M059J (cell line): ENCODE measurements around the gene THAP7. TPM values are rescaled to one million over a fixed set of nuclear protein-coding genes. Genes with fewer than 3 reads are reported as not detected.
"Not testable (repeated sequence)": the region's sequence is repeated elsewhere in the genome, so short reads cannot be mapped to it uniquely, and the experiment has no call there.

ENCODE experiments used
- DNase-seq: peaks from one replicate; pipeline ENCODE4 v3.0.0-alpha.2; 2012; ENCODE audit warnings: low read depth
- total RNA-seq: library from RNA; depleted of rRNA; stranded (reverse); fragments of >200 nt; shearing (Covaris generic); gene quantifications from 2 replicates; pipeline ENCODE4 v1.2.3, GENCODE V29; 2014

The THAP7 gene
- total RNA-seq, 1 experiment from 2014 or later = 50.2 TPM

DNA sequence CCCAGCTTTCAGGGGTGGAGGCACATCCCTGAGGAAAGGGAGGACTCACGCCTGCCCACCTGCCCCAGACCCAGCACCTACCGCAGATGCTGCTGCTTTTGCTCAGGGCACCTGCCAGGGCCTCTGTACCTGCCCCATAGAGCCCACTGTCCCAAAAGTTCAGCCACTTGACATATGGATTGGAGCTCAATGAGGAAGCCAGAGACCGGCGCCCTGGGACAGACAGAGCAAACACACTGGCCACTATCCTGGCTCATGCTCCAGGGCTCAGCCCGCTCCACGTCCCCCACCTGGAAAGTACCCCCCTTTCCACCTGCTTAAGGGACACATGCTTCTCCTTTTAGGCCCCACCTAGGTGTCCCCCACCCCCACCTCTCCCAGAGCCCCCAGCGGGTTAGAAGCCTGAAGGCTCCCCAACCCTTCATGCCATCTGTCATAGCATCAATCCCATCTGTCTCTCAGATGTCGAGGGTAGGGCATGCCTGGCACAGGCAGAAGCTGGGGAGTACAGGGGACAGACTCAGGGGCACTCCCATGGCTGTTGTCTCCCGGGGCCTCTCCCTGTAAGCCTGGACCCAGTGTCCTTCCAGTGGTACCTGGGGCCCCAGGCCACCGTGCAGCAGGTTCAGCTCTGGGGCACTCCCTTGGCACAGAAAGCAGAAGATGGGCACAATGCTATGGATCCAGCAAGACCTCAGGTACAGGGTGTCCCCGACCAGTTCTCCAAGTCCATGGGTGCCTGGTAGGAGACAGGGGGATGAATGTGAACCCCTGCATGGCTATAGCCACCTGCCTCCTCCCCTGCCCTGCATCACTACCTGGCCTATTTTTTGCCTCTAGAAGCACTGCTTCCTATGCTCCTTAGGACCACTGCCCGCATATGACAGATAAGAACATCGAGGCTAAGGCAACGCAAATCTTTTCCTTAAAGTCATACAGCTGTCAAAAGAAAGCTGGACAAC is 10.8 kb upstream of the THAP7 start:
- DNase-seq = no peak

DNA sequence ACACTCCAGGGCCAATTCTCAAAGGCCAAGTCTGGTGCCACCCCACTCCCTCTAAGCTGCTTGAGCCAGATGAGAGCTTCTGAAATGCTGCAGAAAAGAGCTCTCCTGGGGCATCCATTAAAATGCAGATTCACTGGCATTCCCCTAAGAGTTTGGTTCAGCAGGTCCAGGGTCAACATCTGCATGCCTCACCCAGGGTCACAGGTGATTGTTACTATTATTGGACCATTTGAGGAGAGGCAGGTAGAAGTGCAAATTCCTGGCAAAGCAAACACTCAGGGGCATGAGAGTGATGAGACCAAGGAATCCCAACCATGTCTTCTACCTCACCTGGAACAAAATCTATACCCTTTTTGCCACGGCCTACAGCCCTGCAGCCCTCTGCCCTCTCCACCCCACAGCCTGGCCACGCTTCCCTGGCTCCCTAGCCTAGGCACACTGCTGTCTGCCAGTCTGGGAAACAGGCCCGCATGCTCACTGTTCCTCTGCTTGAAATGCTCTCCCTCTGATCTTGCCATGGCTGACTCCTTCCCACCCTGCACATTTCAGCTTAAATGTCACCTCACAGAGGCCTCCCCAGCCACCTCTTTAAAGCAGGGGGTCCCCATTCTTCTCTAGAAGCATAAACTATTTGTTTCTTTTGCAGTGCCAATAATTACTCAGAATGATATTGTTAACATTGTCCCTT is 8.7 kb upstream of the THAP7 start:
- no peak for DNase-seq

DNA sequence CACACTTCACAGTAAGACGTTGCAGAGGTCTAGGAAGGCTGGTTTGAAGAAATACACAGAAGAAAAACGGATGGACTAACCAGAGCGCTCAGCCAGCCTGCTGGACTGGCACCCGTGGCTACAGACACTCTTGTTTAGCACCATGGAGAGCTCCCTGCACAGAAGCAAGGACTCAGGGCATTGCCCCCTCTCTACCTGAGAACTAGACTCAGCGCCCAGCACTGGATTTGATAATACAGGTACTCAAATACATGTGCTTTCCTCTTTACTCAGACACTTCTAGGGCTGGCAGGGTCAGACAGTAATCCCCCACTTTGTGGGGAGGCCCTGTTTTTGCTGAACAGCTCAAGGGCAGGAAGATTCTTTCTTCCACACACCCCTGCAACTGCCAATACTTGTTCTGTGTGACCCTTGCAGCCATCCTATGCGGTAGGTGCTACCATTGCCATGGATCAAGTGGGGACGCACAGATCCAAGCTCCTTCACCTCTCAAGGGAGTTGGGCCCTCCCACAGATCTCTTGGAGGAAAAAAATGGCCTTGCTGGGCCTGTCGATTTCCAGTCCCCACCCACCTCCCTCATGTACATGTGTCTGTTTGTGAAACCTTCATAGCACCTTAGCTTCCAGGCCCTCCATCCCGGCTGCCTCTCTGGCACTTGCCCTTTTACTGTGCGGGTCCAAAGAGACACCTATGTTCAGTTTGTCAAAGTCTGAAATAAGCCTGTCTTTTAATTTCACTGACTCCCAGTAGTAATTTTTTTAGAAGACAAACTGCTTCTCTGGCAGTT is 7.9 kb upstream of the THAP7 start:
- peak; percentile 46 for DNase-seq

DNA sequence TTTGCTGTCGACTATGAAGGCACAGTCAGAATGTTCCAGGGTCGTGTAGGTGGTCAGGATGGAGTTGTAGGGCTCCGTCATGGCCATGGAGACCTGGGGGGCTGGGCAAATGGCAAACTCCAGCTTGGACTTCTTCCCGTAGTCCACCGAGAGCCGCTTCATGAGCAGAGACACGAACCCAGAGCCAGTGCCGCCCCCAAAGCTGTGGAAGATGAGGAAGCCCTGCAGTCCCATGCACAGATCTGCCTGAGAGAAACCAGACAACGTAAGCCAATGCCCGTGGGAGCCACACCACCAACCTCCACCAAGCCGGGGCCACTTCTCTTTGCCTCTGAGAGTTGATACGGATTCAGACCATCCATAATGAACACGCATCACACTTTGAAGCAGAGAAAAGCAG is 7.3 kb upstream of the THAP7 start:
- not testable (repeated sequence) for DNase-seq

DNA sequence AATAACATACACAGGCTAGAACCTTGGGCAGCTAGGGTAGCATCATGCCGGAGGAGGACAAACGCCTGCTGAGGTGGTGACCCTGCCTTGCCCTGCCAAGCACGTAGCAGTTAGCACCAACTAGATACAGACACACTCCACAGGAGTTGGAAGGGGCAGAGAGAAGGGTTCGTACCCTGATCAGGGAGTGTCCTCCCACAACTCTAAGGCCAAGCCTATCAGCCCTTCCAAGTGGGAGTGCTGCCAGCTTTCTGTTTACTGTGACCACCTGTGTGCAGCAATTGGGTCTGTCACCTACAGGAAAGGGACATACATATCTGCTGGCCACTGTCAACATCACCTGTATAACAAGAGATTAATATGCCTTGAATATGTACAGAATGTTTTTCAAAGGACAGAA is 1.9 kb upstream of the THAP7 start:
- no peak for DNase-seq

DNA sequence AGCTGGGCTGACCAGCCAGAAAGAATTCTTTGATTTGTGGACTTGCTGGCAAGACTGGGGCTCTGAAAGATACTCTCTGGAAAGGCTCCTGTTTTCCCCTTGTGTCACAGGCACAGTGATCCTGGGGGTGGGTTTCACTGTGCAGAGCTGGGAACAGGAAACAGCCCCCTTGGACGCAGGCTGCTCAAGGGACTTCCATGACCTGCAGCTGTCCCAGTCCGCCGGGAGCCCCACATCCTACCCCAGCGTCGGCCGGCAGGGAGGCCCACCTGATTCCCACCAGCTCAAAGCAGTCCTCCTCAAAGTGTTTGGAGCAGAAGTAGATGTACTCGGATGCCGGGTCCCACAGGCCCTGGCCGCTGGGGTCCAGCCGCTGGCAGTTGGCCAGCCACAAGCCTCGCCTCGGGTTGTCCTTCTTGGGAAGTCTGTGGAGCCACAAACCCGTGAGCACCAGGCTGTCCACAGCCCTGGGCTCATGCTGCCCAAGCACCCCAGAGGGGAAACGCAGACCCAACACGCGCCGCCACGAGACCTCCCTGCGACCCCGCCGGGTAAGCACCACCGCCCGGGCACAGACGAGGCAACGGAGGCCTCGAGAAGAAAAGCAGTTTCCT is 824 bp downstream of the THAP7 start:
- DNase-seq = no peak

DNA sequence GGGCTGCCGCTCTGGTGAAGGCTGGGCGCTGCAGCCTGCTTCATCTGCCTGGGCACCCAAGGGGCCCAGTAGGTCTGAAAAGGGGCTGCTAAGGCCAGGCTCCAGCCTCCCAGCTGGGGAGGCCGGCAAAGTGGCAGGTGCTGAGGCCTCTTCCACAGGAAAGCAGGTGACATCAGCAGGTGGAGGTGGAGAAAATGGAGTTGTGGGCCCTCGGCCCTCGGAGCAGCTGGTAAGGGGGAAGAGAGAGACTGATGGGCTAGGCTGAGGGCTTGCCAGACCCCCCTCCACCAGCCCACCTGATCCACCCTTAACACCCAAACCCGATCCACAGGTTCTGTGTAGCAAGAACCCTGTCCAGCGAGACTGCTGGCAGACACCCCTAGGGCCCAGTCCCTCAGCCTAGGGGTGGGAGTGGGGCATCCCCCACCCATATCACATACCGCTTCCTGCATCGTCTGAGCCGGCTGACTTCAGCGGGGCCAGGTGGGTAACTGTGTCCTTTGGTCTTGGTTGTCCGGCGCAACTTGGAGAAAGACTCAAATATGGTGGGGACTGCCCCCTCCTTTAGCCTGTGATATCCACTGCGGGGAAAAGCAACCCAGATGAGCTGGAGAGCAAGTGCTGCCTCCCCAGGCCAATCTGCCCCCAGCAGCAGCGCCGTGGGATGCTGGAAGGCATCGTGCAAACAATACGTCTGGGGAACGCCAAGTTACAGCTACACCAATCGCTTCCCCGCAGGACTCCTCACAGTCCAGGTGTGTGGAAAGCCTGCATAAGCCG is 1.5 kb downstream of the THAP7 start:
- DNase-seq = no peak

DNA sequence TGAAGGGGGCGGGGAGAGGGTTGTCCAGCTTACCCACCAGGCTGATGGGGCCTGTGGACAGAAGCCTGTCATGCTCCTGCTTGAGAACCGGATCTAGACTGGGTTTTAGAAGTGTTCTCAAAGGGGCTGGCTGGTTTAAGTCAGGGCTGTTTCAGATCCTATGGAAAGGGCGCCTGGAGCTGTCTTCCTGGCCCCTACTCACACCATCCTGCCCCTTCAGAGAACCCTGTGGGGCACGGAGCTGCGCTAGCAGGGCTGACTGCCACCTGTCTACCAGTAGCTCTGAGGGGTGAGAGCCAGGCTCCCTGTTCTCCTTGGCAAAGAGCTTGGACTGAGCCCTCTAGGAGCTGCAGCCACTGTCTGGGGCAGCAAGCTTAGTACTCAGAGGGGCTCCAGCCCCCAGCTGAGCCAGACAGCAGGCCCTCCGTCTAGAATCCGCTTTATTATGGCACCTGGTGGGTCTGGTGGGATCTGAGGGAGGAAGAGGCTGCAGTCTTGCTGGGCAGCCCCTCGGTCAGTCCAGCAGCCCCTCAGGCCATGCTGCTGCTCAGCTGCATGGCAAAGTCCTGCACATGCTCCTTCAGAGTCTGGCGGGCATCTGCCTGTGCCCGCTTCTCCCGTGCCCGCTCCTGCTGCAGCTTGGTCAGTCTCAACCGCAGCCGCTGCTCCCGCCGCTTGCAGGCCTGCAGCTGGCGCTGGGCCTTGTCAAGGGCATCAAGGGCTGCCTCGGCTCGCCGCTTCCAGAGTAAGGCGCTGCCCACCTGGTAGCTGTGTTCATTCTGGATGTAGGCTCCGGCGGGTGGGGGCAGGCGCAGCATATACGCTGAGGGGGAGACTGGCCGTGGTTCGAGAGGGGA is 2.3 kb downstream of the THAP7 start:
- DNase-seq = no peak

DNA sequence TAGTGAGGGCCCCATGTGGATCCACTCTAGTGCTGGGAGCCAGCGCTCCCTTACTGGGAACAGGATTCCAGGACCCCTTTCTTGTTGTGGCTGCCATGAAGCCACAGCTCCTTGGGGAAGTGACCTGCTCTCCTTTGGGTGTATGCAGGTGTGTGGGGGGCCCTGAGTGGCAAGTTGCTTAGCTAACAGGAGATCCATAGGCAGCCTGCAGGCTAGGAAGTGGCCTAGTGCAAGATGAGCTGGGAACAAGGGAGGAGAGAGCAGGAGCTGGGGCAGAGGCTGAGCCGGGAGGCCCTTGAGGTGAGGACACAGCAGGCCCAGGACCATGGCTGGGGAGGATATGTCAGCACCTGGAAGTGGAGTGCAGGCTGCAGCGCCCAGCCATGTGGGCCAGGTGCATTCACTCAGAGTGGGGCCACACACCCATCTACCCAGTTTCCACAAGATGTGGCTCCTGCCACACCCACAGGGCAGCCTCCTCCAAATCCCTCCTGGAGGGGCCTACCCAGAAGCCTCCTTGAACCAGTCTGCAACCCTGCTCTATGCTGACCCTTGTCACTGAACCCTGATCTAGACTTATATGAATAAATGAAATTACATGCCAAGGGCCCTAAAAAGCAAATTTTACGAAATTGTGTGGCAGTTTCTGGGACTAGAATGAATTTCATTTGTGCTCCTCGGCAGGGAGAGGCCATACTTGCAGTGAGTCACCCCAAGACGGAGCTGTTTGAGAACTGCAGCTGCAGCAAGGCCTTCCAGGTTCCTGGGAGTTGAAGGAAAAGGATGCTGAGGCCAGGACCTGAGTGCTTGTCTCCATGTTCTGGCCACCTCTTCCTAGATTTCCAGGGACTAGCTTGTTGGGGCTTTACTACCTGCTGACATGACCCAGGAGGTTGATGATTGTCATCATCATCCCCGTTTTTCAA is 3.2 kb downstream of the THAP7 start:
- peak; percentile 23 for DNase-seq

DNA sequence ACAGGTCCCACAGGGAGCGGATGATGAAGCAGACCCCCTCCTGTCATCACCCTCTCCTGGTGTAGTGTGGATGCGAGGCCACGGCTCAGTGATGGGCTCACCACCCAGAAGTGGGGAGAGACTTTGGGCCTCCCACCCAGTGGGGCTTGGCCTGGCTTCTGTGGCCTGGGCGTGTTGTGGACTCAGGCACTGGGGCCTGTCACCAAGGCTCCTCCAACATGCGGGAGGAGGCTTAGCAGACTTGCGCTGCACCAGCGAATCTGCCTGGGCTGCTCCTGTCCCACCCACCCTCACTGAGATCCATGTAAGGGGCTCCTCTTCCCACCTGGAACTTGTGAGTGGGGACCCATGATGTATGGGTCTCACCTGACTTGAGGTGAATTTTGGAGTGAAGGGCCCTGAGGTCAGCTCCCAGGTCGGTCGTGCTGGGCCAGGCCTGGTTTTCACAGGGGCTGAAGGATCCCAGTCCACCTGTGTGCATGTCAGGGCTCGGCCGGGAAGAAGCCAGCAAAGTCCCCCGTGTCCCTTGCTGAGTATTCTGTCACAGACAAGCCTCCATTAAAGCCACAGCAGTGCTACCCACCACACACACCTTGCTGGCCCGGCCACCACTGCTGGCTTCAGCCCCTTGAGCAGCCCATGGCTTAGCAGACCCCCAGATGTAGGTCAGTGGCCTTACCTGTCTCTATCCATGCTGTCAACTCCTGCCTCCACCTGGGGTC is 4.2 kb downstream of the THAP7 start:
- no peak for DNase-seq

DNA sequence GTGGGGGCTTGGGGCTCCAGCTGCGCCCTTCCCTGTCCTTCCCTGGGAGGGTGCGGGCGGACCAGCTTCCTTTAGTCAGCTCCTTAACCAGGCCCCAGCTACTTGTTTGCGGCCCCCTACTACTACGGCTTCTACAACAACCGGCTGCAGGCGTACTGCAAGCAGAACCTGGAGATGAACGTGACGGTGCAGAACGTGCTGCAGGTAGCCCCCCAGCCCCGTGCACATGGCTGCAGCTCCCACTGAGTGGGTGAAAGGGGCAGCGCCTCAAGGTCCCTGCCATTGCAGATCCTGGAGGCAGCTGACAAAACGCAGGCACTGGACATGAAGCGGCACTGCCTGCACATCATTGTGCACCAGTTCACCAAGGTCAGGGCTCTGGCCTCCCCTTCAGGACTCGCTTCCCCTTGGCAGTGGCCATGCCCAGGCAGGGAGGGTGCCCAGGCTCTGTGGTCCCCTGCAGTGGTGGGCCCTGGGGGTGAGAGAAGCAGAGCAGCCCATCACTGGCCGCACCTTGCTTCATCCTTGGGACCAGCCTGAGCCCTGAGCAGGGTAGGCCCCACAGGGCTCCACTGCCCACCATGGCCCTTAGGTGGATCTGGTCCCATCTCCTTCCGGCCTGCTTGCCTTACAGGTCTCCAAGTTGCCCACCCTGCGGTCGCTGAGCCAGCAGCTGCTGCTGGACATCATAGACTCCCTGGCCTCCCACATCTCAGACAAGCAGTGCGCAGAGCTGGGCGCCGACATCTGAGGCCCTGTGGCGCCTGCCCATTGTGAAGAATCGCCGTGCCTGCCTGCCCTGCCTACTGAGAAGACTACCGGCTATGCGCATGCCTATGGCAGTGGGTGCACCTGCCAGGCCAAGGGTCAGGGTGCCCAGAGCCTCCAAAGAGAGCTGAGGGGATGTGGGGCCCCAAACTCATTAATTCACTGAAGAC is 5.1 kb downstream of the THAP7 start:
- DNase-seq = no peak

DNA sequence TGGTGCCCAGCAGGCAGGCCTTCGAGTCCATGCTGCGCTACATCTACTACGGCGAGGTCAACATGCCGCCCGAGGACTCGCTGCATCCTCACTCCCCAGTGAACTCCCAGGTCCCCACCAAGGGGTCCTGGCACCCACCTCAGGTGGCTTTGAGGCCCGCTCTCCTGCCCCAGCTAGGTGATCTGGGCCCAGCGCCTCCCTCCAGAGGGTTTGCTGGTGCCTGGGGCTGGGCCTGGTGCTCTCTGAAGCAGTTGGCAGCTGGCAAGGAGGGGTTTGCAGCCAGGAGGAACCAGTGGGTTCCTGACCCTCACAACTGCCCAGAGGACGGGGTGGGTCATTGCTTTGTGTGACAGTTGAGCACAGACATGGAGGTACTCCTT is 5.9 kb downstream of the THAP7 start:
- no peak for DNase-seq

DNA sequence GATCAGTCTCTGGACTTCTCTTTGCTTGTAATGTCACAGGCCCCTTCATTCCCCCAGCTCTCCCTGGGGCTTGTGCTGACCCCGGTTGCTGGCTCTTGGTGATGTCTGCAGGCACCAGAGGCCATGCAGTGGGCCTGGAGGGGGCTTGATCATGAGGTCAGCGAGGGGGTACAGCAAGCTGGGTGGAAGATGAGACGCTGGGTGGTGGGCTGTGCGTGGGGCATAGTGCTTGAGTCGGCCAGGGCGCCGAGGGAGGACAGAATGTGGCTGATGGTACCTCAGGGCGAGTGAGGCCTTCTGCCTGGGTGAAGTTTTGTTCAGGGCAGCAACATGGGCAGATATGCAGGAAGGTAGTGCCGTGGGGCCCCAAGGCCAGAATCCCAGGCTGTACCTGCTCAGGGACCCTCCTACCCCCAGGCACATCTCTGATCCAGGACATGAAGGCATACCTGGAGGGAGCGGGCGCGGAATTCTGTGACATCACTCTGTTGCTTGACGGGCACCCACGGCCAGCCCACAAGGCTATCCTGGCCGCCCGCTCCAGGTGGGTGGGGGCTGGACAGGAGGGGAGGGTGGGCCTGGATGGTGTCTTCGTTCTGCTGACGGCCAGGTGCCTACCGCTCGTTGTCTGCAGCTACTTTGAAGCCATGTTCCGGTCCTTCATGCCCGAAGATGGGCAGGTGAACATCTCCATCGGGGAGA is 6.4 kb downstream of the THAP7 start:
- DNase-seq = no peak

DNA sequence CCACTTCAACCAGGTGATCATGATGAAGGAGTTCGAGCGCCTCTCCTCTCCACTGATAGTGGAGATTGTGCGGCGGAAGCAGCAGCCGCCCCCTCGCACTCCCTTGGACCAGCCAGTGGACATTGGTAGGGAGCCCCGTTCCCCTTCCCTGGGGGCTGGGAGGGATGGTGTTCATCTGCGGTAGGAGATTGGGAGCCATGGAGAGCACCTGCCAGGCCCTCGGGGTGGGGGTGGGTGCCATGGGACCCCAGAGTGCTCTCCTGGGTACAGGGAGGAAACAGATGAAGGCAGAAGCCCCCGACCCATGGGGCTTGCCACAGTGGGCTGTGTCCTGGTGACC is 7.0 kb downstream of the THAP7 start:
- no peak for DNase-seq

DNA sequence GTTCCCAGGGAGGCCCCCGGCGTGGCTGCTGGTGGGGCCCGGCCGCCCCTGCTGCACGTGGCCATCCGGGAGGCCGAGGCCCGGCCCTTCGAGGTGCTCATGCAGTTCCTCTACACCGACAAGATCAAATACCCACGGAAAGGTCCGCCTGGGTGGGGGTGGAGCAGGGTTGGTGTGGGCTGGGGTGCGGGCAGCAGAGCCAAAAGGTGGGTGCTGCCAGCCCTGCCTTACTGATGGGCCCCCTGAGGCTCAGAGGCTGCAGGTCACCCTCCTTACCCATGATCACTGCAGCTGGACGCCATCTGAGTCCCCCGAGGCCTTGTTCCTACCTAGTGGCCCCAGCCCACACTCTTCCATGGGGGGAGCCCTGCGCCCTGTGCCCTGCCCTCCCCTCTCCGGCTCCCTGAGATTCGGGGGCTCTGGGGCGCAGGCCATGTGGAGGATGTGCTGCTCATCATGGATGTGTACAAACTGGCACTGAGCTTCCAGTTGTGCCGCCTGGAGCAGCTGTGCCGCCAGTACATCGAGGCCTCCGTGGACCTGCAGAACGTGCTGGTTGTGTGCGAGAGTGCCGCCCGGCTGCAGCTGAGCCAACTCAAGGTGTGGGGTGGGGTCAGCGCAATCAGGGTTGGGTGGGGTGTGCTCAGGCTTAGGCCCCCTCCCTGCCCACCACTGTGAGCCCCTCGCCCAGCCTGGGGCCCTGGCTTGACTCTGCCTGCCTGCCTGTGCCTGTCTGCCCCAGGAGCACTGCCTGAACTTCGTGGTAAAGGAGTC is 7.6 kb downstream of the THAP7 start:
- DNase-seq = no peak
